HG03064 (cell line): ENCODE data around the gene RPRML.

Experiments
- ATAC-seq: cut with Tn5 transposase; IDR thresholded peaks from one replicate; pipeline ENCODE4 v1.9.1; 2021; ENCODE audit warnings: low read depth; ENCODE audit not compliant: unreplicated experiment

RPRML gene

DNA sequence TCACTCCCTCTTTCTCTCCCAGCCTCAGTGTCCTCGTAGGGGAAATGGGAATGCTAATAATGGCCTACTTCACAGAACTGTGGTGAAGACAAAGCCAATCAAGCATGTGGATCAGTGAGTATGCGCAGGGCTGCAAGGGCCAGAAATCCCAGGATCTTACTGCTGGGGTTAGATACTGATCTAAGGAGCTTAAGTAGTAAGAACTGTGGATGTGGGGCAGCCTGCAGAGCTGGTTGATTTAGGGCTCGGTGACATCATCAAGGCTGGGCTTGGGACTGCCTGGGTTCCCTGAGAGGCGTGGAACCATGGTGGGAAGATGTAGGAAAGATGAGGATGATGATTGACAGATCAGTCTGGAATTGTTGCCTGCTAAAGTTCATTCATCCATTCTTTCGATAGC is 30.5 kb downstream of the RPRML start:
- ATAC-seq = no peak

DNA sequence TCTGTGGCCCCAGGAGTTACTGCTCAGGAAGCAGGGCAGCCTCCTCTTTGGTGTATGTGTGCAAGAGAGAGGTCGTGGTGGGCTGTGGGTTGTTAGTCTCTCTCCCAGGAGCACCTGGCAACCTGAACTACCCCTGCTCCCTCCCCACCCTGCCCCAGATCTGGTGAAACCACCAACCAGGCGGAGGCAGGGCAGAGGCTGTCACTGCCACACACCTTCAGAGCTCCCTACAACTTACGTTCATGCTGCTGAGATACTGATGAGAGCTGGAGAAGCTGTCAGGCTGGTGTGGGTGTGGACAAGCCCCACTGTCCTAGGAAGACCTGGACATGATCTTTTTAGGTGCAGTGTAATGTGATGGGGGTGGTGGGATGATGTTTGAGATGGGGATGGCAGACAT is 31.8 kb downstream of the RPRML start:
- no peak for ATAC-seq

DNA sequence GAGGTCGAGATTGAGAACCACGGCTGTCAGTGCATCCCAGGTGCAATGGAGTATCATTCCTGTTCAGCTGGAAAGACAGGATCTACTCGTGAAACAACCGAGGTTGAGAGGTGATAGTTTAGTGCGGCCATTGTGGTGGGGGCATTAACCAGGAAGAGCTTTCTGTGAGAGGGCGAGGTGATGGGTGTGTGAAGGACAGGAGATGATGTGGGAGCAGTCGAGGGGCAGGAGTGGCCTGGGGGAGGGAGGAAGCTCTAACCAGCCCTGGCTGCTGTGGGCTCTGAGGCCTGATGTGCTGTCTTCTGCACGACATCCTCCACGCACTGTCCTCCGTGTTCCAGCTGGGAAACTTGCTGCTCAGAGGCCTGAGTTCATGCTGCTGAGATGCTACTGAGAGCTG is 34.1 kb downstream of the RPRML start:
- no peak for ATAC-seq

DNA sequence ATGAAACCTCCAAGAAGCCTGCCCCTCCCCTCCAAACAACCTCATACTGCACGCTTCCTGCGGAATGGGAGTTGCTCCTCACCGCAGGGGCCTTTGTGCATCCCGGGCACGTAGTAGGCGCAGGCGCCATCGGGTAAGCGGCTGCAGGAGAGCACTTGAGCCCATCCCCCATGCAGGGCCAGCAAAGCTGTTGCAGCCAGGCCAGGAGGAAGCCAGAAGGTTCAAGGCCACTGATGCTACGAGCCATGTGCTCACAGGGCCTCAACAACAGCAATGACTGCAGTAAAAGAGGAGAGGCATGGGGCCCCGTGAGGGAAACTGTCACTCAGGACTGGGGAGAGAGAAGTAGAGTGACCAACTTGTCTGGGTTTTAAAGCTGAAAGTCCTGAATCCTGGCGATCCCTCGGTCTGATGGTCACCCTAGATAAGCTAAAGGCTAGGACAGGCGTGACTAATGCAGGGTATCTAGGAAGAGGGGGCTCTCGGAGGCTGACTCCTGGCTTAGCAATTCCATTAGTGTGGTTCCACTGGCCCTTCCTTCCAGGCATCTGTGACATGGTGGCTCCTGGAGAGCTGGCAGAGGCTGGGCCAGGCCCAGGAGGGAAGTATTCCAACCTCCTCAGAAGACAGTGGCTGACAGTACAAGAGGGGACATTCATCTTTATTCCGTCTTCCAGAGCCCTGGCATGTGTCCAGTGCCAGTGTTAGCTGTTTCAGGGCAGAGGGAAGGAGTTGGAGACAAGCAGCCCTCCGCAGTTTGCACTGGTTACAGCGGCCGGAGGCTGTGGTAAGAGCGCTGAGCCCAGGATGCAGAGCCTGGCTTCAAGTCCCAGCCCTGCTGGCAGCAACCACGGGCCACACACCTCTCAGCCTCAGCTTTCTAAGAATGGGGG is 35.3 kb downstream of the RPRML start:
- no peak for ATAC-seq

DNA sequence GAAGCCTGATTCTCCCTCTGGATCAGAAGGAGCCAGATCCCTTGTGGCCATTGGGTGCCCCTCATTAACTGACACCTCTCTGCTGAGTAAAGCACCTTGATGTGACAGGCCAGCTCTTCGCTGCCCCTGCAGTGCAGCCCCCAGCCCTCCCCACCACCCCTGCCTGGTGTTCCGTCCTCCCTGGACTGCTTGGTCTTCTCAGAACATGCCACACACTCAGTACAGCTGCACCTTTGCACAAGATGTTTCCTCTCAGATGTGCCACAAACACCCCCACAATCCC is 35.9 kb downstream of the RPRML start:
- ATAC-seq = no peak

DNA sequence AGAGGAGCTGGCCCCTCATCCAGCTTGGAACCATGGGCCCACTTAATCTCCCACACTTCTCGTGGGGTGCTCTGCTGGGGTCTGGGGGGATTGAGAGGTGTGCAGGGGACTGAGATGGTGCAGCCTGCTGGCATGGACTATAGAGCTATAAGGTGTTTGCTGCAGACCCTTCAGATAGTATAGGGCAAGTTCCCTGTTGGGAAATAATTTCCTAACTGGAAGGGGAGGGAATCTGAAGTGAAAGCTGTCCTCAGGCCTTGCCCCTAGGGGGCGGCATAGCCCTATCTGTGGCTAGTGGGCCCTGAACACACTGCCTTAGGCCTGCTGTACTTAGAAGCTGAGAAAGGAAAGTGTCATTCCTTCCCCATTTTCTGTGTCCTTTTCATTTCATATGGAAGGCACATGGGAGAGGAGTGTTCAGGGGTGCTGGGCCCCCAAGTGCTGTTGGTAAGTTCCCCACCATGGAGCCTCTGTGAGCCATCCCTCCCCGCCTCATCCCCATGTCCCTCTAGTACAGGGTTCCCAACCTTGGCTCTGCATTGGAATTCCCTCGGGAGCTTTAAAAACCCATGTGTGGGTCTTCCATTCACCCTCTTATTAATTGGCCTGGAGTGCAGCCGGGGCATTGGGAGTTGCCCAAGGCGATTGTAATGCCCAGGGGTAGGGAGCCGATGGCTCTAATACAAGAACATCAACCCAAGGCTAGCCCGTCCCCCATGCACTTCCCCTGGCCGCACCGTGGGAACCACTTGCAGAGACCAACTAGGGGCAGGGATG is 36.4 kb downstream of the RPRML start:
- no peak for ATAC-seq

DNA sequence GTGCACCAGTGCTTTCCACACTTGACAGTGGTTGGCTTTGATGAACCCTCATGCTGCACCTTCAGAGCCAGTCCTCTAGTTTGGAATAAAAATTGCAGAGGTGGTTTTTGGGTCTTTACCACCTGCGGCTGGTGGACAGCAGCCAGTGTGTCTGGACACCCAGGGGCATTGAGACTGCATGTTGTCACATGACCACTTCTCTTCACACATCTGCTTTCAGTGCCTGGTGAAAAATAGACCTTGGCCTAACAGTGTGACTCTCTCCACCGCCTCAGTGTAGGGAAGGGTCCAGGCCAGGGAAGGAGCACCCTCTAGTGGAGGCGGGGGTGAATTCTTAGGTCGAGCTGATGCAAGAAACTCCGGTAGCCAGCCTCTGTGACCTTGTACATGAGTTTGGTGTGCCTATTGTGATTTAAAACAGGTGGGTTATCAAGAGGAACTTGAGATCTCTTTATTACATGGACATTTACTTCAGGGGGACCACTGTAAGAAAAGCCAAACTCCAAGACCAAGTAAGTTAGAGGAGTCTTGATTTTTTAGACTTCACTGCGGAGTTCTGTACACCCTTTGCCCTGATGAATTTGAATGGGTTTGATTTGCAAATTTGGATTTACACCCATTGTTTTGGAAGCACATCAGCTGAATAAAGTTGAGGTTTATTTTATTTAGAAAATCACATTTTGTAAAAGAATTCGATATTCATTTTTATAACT is 38.2 kb downstream of the RPRML start:
- no peak for ATAC-seq

DNA sequence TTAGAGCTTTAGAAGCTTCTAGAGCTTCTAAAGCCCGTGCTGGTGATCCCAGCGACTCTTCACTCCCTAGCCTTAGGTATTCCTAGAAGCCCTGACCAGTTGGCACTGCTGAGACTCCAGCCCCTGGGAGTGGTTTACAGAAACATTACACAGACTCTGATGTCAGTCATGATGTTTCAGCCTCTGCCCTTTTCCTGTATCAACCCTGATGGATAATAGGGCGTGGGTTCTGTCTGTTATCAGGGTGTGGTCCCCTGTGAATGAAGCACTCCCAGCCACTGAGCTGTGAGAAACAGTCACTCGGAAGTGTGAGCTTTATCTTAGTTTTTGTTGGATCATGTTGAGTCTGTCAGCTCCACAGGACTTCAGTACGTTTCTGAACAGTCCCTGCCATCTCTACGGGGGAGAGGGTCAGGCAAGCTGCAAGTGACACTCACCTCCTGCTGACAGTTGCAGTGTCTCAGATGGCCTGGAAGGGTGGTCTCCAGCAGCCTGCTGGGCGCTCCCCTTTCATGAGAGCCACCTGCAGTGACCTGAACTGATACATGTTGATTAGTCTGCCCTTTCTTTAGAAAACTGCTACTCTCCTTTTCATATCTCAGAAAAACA is 43.3 kb downstream of the RPRML start:
- ATAC-seq = no peak

DNA sequence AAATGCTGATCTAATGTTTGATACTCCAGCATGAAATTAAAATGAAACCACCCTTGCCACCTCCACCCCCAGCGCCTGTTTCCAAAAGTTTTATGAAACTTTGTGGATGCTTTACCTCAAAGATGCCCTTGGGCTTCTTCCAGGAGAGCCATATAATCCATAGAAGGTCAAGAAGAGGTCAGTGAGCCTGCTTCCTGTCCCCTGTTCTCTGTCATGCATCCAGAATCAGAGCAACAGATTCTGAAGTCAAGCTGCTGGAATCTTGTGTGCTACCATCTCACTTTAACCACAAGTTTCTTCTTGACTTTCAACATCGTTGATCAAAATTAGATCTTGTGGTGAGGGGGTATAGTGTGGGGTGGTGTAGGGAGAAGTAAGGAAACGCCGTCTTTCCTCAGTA is 47.5 kb downstream of the RPRML start:
- ATAC-seq = no peak

DNA sequence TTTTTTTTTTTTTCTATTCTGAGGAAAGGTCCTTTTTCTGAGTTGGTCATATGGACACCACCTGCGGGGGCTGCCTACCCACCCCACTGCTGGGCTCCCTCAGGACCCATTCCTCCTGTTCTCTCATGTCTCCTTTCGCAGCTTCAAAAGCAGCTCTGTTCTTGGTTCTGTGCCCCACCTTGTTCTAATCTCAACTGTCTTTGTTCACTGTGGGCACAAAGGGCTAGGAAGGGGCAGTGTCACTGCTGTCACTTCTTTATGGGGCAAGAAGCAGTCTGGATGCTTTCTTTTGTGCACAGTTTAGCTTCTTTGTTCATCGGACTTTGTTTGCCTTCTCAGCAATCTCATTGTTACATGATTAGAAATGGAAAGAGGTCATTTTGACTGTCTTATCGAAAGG is 49.0 kb downstream of the RPRML start:
- ATAC-seq = no peak

DNA sequence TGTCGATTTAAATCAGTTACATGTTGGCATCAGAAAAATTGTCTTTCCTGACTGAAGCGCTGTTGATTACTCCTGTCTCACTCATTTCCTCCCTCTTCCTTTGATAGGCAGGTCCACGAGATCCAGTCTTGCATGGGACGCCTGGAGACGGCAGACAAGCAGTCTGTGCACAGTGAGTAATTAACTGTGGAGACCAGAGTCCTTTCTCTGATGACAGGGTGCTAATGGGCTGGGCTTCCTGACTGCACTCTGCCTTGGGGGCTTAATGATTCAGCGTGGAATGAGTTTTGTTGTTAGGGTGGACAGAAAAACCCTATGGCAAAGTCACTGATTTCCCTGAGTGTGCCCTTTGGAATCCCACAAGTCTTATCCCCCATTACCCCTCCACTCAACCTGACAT is 49.6 kb downstream of the RPRML start:
- no peak for ATAC-seq

DNA sequence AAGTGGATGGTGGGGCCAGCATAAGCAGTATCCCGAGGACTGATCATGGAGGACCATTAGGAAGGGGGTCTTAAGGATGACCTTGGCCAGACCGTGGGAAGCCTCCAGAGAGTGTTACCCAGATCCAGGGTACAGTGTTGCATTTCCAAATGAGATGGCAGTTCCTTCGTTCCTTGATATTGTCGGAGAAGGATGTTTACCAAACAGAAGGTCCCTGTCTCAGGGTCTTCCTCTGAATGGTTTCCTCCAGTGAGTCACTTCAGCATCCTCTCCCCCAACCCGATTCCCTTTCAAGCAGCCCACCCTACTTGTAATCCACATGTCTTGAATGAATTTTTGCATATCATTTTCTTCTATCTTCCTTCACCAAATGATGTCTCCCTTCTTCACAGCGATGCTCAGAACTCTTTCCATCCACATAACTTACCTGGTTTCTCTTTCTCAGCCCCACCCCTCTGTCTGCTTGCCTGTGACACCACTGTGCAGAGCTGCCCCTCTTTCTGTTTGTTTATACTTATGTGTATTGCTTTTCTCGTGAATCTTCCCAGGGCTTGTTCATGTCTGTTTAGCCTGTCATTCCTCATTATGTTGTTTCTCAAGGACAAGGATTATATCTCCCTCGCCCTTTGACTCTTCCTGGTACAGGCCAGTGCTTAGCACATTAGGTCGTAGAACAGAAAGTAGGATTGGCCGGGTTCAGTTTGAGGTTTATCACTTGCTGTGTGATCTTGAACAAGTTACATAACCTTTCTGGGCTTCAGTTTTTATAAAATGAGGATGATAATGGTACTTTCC is 50.4 kb downstream of the RPRML start:
- no peak for ATAC-seq
